ENCODE data around the gene DNAJC1. TPM values are rescaled to one million over a fixed set of nuclear protein-coding genes. Genes with fewer than 3 reads are reported as not detected.

Gene DNAJC1
- total RNA-seq, 6 experiments from 2014 or later = 16.0 to 106 (median 27.8) TPM

DNA sequence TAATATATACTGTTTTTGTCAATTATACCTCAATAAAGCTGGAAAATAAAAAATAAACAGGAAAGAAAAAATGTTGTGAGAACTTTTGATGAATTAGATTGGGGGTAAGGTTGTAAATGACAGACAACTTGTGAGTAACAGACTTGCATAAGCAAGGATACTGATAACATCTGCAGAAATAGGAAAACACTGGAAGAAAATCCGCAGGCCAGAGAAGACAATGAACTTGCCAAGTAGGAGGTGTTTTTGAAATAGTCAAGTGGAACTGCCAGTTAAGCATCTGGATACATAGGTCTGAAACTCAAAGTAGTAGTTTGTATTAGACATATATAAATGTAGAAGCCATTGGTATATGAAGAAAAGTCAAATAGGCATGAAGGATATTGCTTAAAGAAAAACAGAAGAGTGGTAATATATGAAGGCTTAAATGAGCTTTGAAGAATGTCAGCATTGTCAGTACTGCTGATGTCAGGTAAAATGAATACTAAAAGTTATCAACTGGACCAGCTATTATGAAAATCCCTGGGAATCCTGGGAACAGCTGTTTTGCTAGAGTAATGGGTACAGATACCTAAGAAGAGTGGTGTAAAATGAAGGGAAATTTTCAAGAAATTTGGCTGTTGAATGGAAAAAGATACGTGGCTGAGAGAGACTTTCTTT lies 58.7 kb downstream of the DNAJC1 start:
- no peaks in the 10 kb centered on the region for H3K36me3 ChIP-seq
- H3K27me3 ChIP-seq = no peaks in the 10 kb centered on the region
- TF ChIP-seq, protein P1, sequence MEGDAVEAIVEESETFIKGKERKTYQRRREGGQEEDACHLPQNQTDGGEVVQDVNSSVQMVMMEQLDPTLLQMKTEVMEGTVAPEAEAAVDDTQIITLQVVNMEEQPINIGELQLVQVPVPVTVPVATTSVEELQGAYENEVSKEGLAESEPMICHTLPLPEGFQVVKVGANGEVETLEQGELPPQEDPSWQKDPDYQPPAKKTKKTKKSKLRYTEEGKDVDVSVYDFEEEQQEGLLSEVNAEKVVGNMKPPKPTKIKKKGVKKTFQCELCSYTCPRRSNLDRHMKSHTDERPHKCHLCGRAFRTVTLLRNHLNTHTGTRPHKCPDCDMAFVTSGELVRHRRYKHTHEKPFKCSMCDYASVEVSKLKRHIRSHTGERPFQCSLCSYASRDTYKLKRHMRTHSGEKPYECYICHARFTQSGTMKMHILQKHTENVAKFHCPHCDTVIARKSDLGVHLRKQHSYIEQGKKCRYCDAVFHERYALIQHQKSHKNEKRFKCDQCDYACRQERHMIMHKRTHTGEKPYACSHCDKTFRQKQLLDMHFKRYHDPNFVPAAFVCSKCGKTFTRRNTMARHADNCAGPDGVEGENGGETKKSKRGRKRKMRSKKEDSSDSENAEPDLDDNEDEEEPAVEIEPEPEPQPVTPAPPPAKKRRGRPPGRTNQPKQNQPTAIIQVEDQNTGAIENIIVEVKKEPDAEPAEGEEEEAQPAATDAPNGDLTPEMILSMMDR (IDR thresholded peaks at IDR 0.05) = no peak
- TF ChIP-seq POLR2A (IDR thresholded peaks at IDR 0.05) = no peak
- no peak for DNase-seq
- H3K9me3 ChIP-seq = no peaks in the 10 kb centered on the region
- no peak overlapping the region for H3K27ac ChIP-seq
- no peak overlapping the region for H3K4me3 ChIP-seq
- 71% methylated on average over 2 of the region's 2 CpGs for WGBS (ENCODE audit: insufficient coverage, low coverage, low lambda C conversion rate, missing lambda C conversion rate)
- peaks cover 0 to 4% (median 0%) of the 10 kb centered on the region in 4 donors for H3K4me1 ChIP-seq
- no peak for ATAC-seq
- intact Hi-C loops (cut with DNase I) = no loop called here

GRCh38 chr10:21943633-21944265 lies 59.8 kb downstream of the DNAJC1 start:
- 64% methylated on average over 2 of the region's 2 CpGs for WGBS (ENCODE audit: insufficient coverage, low coverage, low lambda C conversion rate, missing lambda C conversion rate)
- ATAC-seq = no peak
- Histone ChIP-seq H3K27me3 (no peaks in the 10 kb centered on the region), H3K27ac (no peak overlapping the region), H3K9me3 (no peaks in the 10 kb centered on the region), H3K36me3 (no peaks in the 10 kb centered on the region), H3K4me1 (peaks cover 0 to 4% (median 0%) of the 10 kb centered on the region in 4 donors), H3K4me3 (no peak overlapping the region)
- no peak for DNase-seq
- TF ChIP-seq, protein P1 (IDR thresholded peaks at IDR 0.05) = no peak
- TF ChIP-seq POLR2A (IDR thresholded peaks at IDR 0.05) = no peak
- intact Hi-C loops (cut with DNase I) = no loop called here

DNA sequence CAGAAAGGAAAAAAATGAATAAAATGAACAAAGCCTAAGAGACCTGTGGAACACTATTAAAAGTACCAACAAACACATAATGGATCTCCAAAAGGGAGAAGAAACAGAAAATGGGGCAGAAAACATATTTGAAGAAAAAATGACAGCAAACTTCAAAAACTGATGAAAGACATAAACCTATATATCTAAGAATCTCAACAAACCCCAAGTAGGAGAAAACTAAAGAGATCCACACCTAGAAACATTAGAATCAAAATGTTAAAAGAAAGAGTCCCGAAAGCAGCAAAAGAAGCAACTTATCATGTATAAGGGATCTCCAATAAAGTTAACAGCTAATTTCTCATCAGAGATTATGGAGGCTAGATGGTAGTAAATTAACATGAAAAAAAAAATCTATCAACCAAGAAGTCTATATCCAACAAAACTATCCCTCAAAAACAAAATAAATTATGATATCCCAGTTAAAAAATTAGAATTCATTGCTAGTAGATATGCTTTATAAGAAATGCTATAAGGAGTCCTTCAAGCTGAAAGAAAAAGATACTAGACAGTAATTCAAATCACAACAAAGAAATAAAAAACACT lies 68.0 kb downstream of the DNAJC1 start:
- H3K36me3 ChIP-seq = no peaks in the 10 kb centered on the region
- no peaks in the 10 kb centered on the region for H3K27me3 ChIP-seq
- no peak overlapping the region for H3K4me3 ChIP-seq
- DNase-seq = no peak
- no peak for TF ChIP-seq POLR2A (IDR thresholded peaks at IDR 0.05)
- TF ChIP-seq, protein P1 (IDR thresholded peaks at IDR 0.05) = no peak
- no peaks in the 10 kb centered on the region for H3K4me1 ChIP-seq
- H3K27ac ChIP-seq = no peak overlapping the region
- 100% methylated on average over 1 of the region's 1 CpG for WGBS (ENCODE audit: insufficient coverage, low coverage, low lambda C conversion rate, missing lambda C conversion rate)
- H3K9me3 ChIP-seq = no peaks in the 10 kb centered on the region
- intact Hi-C loops (cut with DNase I) = no loop called here
- no peak for ATAC-seq

DNA sequence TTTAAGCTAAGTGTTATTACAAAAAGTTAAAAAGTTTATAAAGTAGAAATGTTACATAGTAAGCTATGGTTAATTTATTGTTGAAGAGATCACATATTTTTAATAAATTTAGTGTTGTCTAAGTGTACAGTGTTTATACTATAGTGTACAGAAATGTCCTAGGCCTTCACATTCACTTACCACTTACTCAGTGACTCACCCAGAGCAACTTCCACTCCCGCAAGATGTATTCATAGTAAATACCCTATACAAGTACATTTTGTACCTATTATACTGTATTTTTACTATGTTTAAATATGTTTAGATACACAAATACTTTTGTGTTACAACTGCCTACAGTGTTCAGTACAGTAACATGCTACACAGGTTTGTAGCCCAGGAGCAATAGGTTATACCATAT lies 69.2 kb downstream of the DNAJC1 start:
- TF ChIP-seq, protein P1 (IDR thresholded peaks at IDR 0.05) = no peak
- no peak for TF ChIP-seq POLR2A (IDR thresholded peaks at IDR 0.05)
- no peak for ATAC-seq
- no peaks in the 10 kb centered on the region for H3K4me1 ChIP-seq
- intact Hi-C loops (cut with DNase I) = no loop called here
- DNase-seq = no peak
- no peaks in the 10 kb centered on the region for H3K9me3 ChIP-seq
- no peaks in the 10 kb centered on the region for H3K36me3 ChIP-seq
- no peak overlapping the region for H3K4me3 ChIP-seq
- H3K27ac ChIP-seq = no peak overlapping the region
- 100% methylated on average over 1 of the region's 1 CpG for WGBS (ENCODE audit: insufficient coverage, low coverage, low lambda C conversion rate, missing lambda C conversion rate)
- no peaks in the 10 kb centered on the region for H3K27me3 ChIP-seq
